ENCODE measurements around the gene JAK2.

JAK2 gene

GRCh38 chr9:5112646-5113045, 127.6 kb downstream of the JAK2 start:
- DNase-seq (ENCODE audit: low read depth, low spot score), result no peak
- no peak overlapping the region for H3K4me3 ChIP-seq (ENCODE audit: low read length)

- no peak for DNase-seq (ENCODE audit: low read depth, low spot score)
- H3K4me3 ChIP-seq (ENCODE audit: low read length), result no peak overlapping the region
These were observed 128.5 kb downstream of the JAK2 start for GRCh38 chr9:5113523-5113922.

- no peak overlapping the region for H3K4me3 ChIP-seq (ENCODE audit: low read length)
- DNase-seq (ENCODE audit: low read depth, low spot score), result no peak
These were observed 129.1 kb downstream of the JAK2 start for GRCh38 chr9:5113994-5114748.

GRCh38 chr9:5122116-5122515, 137.0 kb downstream of the JAK2 start:
- no peak for DNase-seq (ENCODE audit: low read depth, low spot score)
- no peak overlapping the region for H3K4me3 ChIP-seq (ENCODE audit: low read length)

- DNase-seq (ENCODE audit: low read depth, low spot score), result no peak
- no peak overlapping the region for H3K4me3 ChIP-seq (ENCODE audit: low read length)
These were observed 137.4 kb downstream of the JAK2 start for GRCh38 chr9:5122516-5122915.

- no peak for DNase-seq (ENCODE audit: low read depth, low spot score)
- H3K4me3 ChIP-seq (ENCODE audit: low read length), result no peak overlapping the region
These were observed 155.1 kb downstream of the JAK2 start for GRCh38 chr9:5140151-5140550.

- DNase-seq (ENCODE audit: low read depth, low spot score), result no peak
These were observed 159.1 kb downstream of the JAK2 start for GRCh38 chr9:5144217-5144616.

GRCh38 chr9:5146241-5146640, 161.2 kb downstream of the JAK2 start:
- no peak overlapping the region for H3K4me3 ChIP-seq (ENCODE audit: low read length)
- no peak for DNase-seq (ENCODE audit: low read depth, low spot score)

More at GRCh38 chr9:5144217-5144616, 159.1 kb downstream of the JAK2 start:
- no peak overlapping the region for H3K4me3 ChIP-seq (ENCODE audit: low read length)

Measured in Jurkat, Clone E6-1 (cell line).